GM18498 (cell line): Measurements from ENCODE around the gene ZNF383.
"Not testable (repeated sequence)": the region's sequence is repeated elsewhere in the genome, so short reads cannot be mapped to it uniquely, and the experiment has no call there.

Experiments used
- ATAC-seq: cut with Tn5 transposase; IDR thresholded peaks from one replicate; pipeline ENCODE4 v1.9.1; 2021; ENCODE audit warnings: mild to moderate bottlenecking, moderate library complexity; ENCODE audit not compliant: unreplicated experiment

Gene ZNF383

DNA sequence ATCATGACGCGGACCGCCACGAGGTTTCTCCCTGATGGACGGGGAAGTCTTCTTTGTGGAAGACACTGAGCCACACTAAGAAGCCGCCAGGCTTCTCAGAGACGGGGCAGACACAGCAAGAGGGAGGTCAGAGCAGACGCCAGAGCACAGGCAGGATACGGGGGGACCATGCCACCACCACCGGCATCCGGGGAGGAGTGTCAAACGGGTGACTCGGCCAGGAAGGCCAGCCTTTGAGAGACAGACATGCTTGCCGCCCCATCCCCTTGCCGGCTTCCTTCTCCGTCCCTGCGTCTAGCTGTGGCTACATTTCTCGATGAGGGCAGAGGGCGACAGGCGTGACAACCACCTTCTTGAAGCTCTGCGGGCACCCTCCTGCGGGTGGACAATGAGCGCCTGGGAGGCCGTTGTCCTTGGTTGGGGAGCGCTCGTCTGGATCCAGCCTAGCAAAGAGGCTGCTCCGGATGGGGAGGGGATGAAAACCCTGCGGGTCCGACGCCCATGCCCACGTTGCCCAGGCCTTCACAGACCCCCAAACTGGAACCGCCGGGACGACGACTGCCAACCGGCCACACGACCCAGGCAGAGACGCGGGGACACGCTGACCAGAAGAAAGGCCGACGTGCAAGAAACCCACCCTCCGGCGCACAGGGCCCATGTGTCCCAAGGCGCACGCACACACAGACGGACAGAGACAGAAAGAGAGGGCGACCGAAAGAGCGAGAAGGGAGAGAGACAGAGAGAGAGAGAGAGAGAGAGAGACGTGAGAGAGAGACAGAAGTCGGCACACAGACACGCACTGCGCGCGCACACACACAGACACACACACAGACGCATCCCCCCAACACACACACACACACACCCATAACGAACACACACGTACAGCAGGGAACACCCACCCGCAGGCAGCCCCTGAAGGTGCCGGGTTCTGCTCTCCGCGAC lies 75.3 kb downstream of the ZNF383 start:
- not testable (repeated sequence) for ATAC-seq

DNA sequence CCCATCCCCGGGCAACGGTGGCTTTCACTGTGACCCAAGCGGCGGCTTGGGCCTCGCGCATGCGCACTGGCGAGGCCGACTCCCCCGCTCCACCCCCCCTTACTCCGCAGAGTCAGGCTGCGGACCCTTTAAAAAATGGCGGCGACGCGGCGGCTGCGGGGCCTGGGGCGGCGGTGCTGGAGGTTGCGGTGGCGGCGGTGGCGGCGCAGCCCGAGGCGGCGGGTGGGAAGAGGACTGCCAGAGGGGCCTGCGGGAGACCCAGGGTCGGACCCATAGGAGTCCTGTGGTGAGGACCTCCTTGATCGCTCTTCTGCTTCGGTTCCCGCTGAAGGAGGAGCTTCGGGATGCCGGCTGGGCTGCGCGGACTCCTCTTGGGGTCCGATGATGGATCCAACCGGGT lies 76.2 kb downstream of the ZNF383 start:
- ATAC-seq: not testable (repeated sequence)
